HG03095 (cell line): ENCODE measurements around the gene FAM78B.

ENCODE experiments used
- ATAC-seq: cut with Tn5 transposase; IDR thresholded peaks from one replicate; pipeline ENCODE4 v1.9.1; 2021; ENCODE audit warnings: moderate library complexity; ENCODE audit not compliant: unreplicated experiment

The FAM78B gene

GRCh38 chr1:166080277-166080966 is 86.4 kb downstream of the FAM78B start:
- ATAC-seq, result no peak

GRCh38 chr1:166079276-166079675 is 87.5 kb downstream of the FAM78B start:
- ATAC-seq, result no peak

GRCh38 chr1:166073489-166073888 is 93.3 kb downstream of the FAM78B start:
- no peak for ATAC-seq

- no peak for ATAC-seq
Observed at GRCh38 chr1:166069390-166069789, 97.4 kb downstream of the FAM78B start.

- ATAC-seq, result no peak
Observed at GRCh38 chr1:166066107-166066506, 100.7 kb downstream of the FAM78B start.

GRCh38 chr1:166064951-166065350 is 101.8 kb downstream of the FAM78B start:
- no peak for ATAC-seq

- ATAC-seq, result no peak
Observed at GRCh38 chr1:166064313-166064926, 102.4 kb downstream of the FAM78B start.

GRCh38 chr1:166063701-166064100 is 103.1 kb downstream of the FAM78B start:
- no peak for ATAC-seq

- ATAC-seq, result no peak
Observed at GRCh38 chr1:166062421-166063070, 104.3 kb downstream of the FAM78B start.

GRCh38 chr1:166057650-166058049 is 109.2 kb downstream of the FAM78B start:
- ATAC-seq, result no peak

GRCh38 chr1:166053395-166053794 is 113.4 kb downstream of the FAM78B start:
- no peak for ATAC-seq

GRCh38 chr1:166040202-166040997 is 126.4 kb downstream of the FAM78B start:
- no peak for ATAC-seq

- no peak for ATAC-seq
Observed at GRCh38 chr1:166039436-166040201, 127.2 kb downstream of the FAM78B start.

GRCh38 chr1:166036092-166036491 is 130.7 kb downstream of the FAM78B start:
- no peak for ATAC-seq

- ATAC-seq, result no peak
Observed at GRCh38 chr1:166032572-166033371, 134.0 kb downstream of the FAM78B start.

- ATAC-seq, result no peak
Observed at GRCh38 chr1:166031932-166032571, 134.7 kb downstream of the FAM78B start.

GRCh38 chr1:166029196-166029945 is 137.4 kb downstream of the FAM78B start:
- ATAC-seq, result no peak

- ATAC-seq, result no peak
Observed at GRCh38 chr1:166026555-166026954, 140.2 kb downstream of the FAM78B start.

GRCh38 chr1:166026143-166026542 is 140.7 kb downstream of the FAM78B start:
- ATAC-seq, result no peak
